HepG2 (cell line): ENCODE measurements around the gene GCNT3. TPM values are rescaled to one million over a fixed set of nuclear protein-coding genes. Genes with fewer than 3 reads are reported as not detected.

Source experiments
- ATAC-seq: fragments of 200-7000 bp; cut with Tn5 transposase; 3 replicates; pipeline ENCODE4 v1.9.1; 2020; ENCODE audit warnings: mild to moderate bottlenecking, moderate library complexity
- BruUV-seq: library from RNA; stranded (reverse); fragments of 400-500 nt; replicated peaks from 2 replicates; lab custom pipeline; 2021; lab: Mats Ljungman, UMichigan
- CTCF ChIA-PET: fragments of 300-600 bp; formaldehyde crosslinking; extraction: SDS; loops from one replicate; lab custom pipeline; 2021; ENCODE audit warnings: low total read pairs, inconsistent platforms, low intra/inter-chr PET ratio; lab: Yijun Ruan, JAX
- POLR2A ChIA-PET: fragments of 350-600 bp; sonication (Branson Sonifier 250); formaldehyde crosslinking; loops from one replicate; lab custom pipeline; 2020; ENCODE audit warnings: antibody characterized with exemption, inconsistent platforms; lab: Yijun Ruan, JAX
- DNase-seq: peaks from one replicate; pipeline ENCODE4 v3.0.0-alpha.2; 2015; ENCODE audit warnings: low spot score
- FAIRE-seq: peaks from 3 replicates; lab custom pipeline; 2011; peaks lifted over from hg19 to GRCh38; lab: Jason Lieb, UNC
- H2AFZ ChIP-seq: one replicate; pipeline ENCODE4 v1.6.1; 2011; ENCODE audit warnings: low read length, inconsistent platforms
- H3K27ac ChIP-seq: fragments of 300-600 bp; 3 replicates; pipeline ENCODE4 v1.8.0; 2011; ENCODE audit warnings: mixed run types, mild to moderate bottlenecking, mixed read lengths, low read length, inconsistent platforms; ENCODE audit not compliant: insufficient read depth; ENCODE audit errors: extremely low read length
- H3K27me3 ChIP-seq, 2 experiments: fragments of 200-600 bp in 1 of 2; 2 replicates in 1 of 2; 3 replicates in 1 of 2; pipeline versions ENCODE4 v1.6.0 to v1.8.0; 2011; ENCODE audit warnings: low read length in 2 of 2, mild to moderate bottlenecking in 2 of 2, moderate library complexity in 2 of 2, inconsistent platforms in 1 of 2; ENCODE audit not compliant: insufficient read depth in 2 of 2, control insufficient read depth in 1 of 2
- H3K36me3 ChIP-seq, 2 experiments: fragments of 200-600 bp in 1 of 2; replicated peaks in 1 of 2; 2 replicates in 1 of 2; 3 replicates in 1 of 2; pipeline versions ENCODE4 v1.5.1 to v1.8.0; 2011; ENCODE audit warnings: low read length in 2 of 2, inconsistent platforms in 1 of 2; ENCODE audit not compliant: insufficient read depth in 2 of 2, control insufficient read depth in 1 of 2
- H3K4me1 ChIP-seq: 2 replicates; pipeline ENCODE4 v1.5.1; 2012; ENCODE audit warnings: low read length, inconsistent platforms; ENCODE audit not compliant: insufficient read depth
- H3K4me2 ChIP-seq: 2 replicates; pipeline ENCODE4 v1.6.0; 2011; ENCODE audit warnings: low read depth, low read length, inconsistent platforms
- H3K4me3 ChIP-seq, 3 experiments: fragments of 200-600 bp in 1 of 3; sonication (generic), shearing (Covaris generic) in 1 of 3; replicated peaks in 1 of 3; 2 replicates each; pipeline ENCODE4 v1.5.1; 2011 to 2016; ENCODE audit warnings: low read length in 3 of 3, inconsistent platforms in 2 of 3, low read depth in 2 of 3, mild to moderate bottlenecking in 2 of 3, control low read depth in 1 of 3, mixed read lengths in 1 of 3; ENCODE audit not compliant: insufficient read depth in 1 of 3
- H3K79me2 ChIP-seq: one replicate; pipeline ENCODE4 v1.6.1; 2011; ENCODE audit warnings: low read length, inconsistent platforms; ENCODE audit not compliant: insufficient read depth
- H3K9ac ChIP-seq: 2 replicates; pipeline ENCODE4 v1.6.0; 2011; ENCODE audit warnings: mild to moderate bottlenecking, low read depth, low read length, inconsistent platforms; ENCODE audit not compliant: insufficient read depth
- H3K9me3 ChIP-seq: 2 replicates; pipeline ENCODE4 v1.5.1; 2012; ENCODE audit warnings: mild to moderate bottlenecking, low read length
- H4K20me1 ChIP-seq: 2 replicates; pipeline ENCODE4 v1.6.0; 2011; ENCODE audit warnings: inconsistent platforms, mild to moderate bottlenecking, low read length, moderate library complexity; ENCODE audit not compliant: insufficient read depth
- ARHGAP35 ChIP-seq: sonication (generic); formaldehyde crosslinking; IDR thresholded peaks from 2 replicates; pipeline ENCODE4 v1.9.0; 2022; ENCODE audit warnings: mild to moderate bottlenecking, inconsistent platforms, moderate library complexity, missing genetic modification reagents, borderline replicate concordance
- CC2D1A ChIP-seq: sonication (generic); formaldehyde crosslinking; IDR thresholded peaks from 2 replicates; pipeline ENCODE4 v1.8.1; 2023; ENCODE audit warnings: mild to moderate bottlenecking, missing genetic modification reagents
- ERF ChIP-seq: IDR thresholded peaks from 2 replicates; pipeline ENCODE4 v1.6.1; 2018; ENCODE audit warnings: missing biosample characterization, missing genetic modification reagents
- KDM5B ChIP-seq: sonication (generic); formaldehyde crosslinking; IDR thresholded peaks from 2 replicates; pipeline ENCODE4 v1.4.0; 2020; ENCODE audit warnings: missing genetic modification reagents, mild to moderate bottlenecking, borderline replicate concordance
- REPIN1 ChIP-seq: sonication (generic); formaldehyde crosslinking; IDR thresholded peaks from 2 replicates; pipeline ENCODE4 v1.8.0; 2022; ENCODE audit warnings: missing genetic modification reagents, low read depth, mild to moderate bottlenecking, borderline replicate concordance
- SMARCC2 ChIP-seq: fragments of 450-650 bp; IDR thresholded peaks from 2 replicates; pipeline ENCODE4 v1.6.1; 2017; ENCODE audit warnings: antibody characterized with exemption, mild to moderate bottlenecking
- SRSF1 ChIP-seq: fragments of 200-400 bp; formaldehyde crosslinking; optimal IDR thresholded peaks from 2 replicates; pipeline ENCODE3; 2017; ENCODE audit warnings: mild to moderate bottlenecking, low read depth, low read length, moderate library complexity
- TOE1 ChIP-seq: sonication (generic); formaldehyde crosslinking; IDR thresholded peaks from 2 replicates; pipeline ENCODE4 v1.4.0; 2020; ENCODE audit warnings: mild to moderate bottlenecking, missing genetic modification reagents
- ZFP82 ChIP-seq: sonication (generic); formaldehyde crosslinking; IDR thresholded peaks from 2 replicates; pipeline ENCODE4 v1.5.1; 2020; ENCODE audit warnings: mild to moderate bottlenecking, missing genetic modification reagents, borderline replicate concordance
- ZMYM4 ChIP-seq: sonication (generic); formaldehyde crosslinking; IDR thresholded peaks from 2 replicates; pipeline ENCODE4 v1.8.1; 2023; ENCODE audit warnings: mild to moderate bottlenecking, missing genetic modification reagents
- ZNF256 ChIP-seq: sonication (generic); formaldehyde crosslinking; conservative IDR thresholded peaks from 2 replicates; pipeline ENCODE4 v1.4.0; 2020; ENCODE audit warnings: missing genetic modification reagents
- ZNF782 ChIP-seq: sonication (generic); formaldehyde crosslinking; IDR thresholded peaks from 2 replicates; pipeline ENCODE4 v1.4.0; 2020; ENCODE audit warnings: missing genetic modification reagents, mild to moderate bottlenecking, borderline replicate concordance
- WGBS: methylation state at CpG from one replicate; pipeline ENCODE4 v1.1.6; 2017; ENCODE audit warnings: low lambda C conversion rate; 5-methylcytosine and 5-hydroxymethylcytosine counted together
- in situ Hi-C: cut with HindIII; loops from 2 replicates; pipeline ENCODE4 v1.10.0; 2017; ENCODE audit warnings: low pct_unique_long_range_greater_than_20kb; ENCODE audit not compliant: extremely low pct_ligation_motif_present
- intact Hi-C: fragments of 100-400 bp; cut with micrococcal nuclease; formaldehyde crosslinking; loops from one replicate; pipeline ENCODE4 v1.10.0; 2022; ENCODE audit not compliant: unreplicated experiment
- polyA plus RNA-seq, 8 experiments: library from polyadenylated mRNA; depleted of rRNA in 3 of 8; stranded (reverse) in 7 of 8; unstranded in 1 of 8; fragments of >200 nt; fragmentation: Illumina TruSeq in 4 of 8; extraction: Trizol in 4 of 8; gene quantifications; 2 replicates each; pipeline versions ENCODE4 v1.2.1 to v1.2.3, GENCODE V29; 2011 to 2016; ENCODE audit warnings: low read depth in 4 of 8, missing spikeins in 1 of 8, mixed read lengths in 1 of 8; ENCODE audit not compliant: insufficient read depth in 1 of 8
- total RNA-seq, 5 experiments: library from RNA; depleted of rRNA; stranded (reverse); fragments of >200 nt; fragmentation: Illumina TruSeq; extraction: Trizol; gene quantifications; 2 replicates each; pipeline ENCODE4 v1.2.3, GENCODE V29; 2016; ENCODE audit warnings: low read depth in 1 of 5
- TF ChIP-seq, protein P1 (sequence below): sonication (generic); formaldehyde crosslinking; IDR thresholded peaks from 2 replicates; pipeline ENCODE4 v1.5.0; 2020; ENCODE audit warnings: missing genetic modification reagents
- TF ChIP-seq, protein P2 (sequence below): sonication (generic); formaldehyde crosslinking; IDR thresholded peaks from 2 replicates; pipeline ENCODE4 v1.4.0; 2020; ENCODE audit warnings: missing genetic modification reagents
- TF ChIP-seq, protein P3 (sequence below): sonication (generic); formaldehyde crosslinking; IDR thresholded peaks from 2 replicates; pipeline ENCODE4 v1.4.0; 2020; ENCODE audit warnings: low read depth, missing genetic modification reagents

The GCNT3 gene
- total and polyA plus RNA-seq, 2 of the 13 experiments (the other 11 are each of a cell fraction or from before 2014, with no cell fraction given), result 6.8 to 9.8 TPM

DNA sequence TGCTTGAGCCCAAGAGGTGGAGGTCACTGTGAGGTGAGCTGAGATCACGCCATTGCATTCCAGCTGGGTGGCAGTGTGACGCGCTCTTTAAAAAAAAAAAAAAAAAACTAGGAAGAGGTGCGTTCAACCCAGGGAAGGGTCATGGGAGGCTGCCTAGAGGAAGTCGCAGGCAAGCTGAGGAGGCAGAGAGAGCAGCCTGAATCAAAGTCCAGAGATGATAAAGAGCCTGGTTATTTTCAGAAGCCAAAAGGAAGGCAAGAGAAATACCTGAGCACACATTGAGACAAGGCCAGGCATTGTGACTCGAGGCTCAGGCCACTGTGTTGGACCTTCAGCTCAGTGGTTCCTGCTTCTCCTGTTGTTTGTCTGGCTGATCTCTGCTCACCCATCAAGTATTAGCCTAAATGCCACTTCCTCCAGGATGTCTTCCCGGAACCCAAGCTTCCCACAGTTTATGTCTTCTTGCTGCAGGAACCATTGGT lies 16.1 kb upstream of the GCNT3 start:
- intact Hi-C loops (no loop called here), in situ Hi-C loops (no loop called here)
- peak overlapping the region in 2 of 3 experiments; percentile 10 to 49; a peak in 2 of 6 replicates for H3K4me3 ChIP-seq
- no peaks in the 10 kb centered on the region for H4K20me1 ChIP-seq
- H3K9ac ChIP-seq, result peak overlapping the region; percentile 42
- ATAC-seq (peak; percentile 78), FAIRE-seq (peak; percentile 93), DNase-seq (peak; percentile 84)
- H3K9me3 ChIP-seq, result no peaks in the 10 kb centered on the region
- H3K4me2 ChIP-seq, result peak overlapping the region; percentile 65
- no peak overlapping the region for H2AFZ ChIP-seq
- POLR2A ChIA-PET, result interaction anchor here (0.8 to 4.6 kb wide), 6 partner anchors 14 to 94 kb away, joined by 4 to 43 read pairs (median 7); partner anchors contain the start of genes BNIP2, GCNT3 and GTF2A2
- BruUV-seq, result no TSS peak
- CTCF ChIA-PET, result no interaction called here
- H3K36me3 ChIP-seq, result no peaks in the 10 kb centered on the region
- peak overlapping the region; percentile 56 for H3K27ac ChIP-seq
- no peaks in the 10 kb centered on the region for H3K27me3 ChIP-seq
- 0% methylated on average over 7 of the region's 7 CpGs for WGBS
- peaks cover 47% of the 10 kb centered on the region for H3K4me1 ChIP-seq
- no peaks in the 10 kb centered on the region for H3K79me2 ChIP-seq
- TF ChIP-seq SMARCC2 (no peak), ZFP82 (CRISPR knock-in tag) (no peak), CC2D1A (CRISPR knock-in tag) (no peak), ZMYM4 (CRISPR knock-in tag) (no peak), ARHGAP35 (CRISPR knock-in tag) (no peak), SRSF1 (no peak), TOE1 (CRISPR knock-in tag) (no peak), REPIN1 (CRISPR knock-in tag) (no peak), ZNF256 (CRISPR knock-in tag) (no peak), KDM5B (CRISPR knock-in tag) (no peak), ZNF782 (CRISPR knock-in tag) (no peak), ERF (CRISPR knock-in tag) (no peak)
- TF ChIP-seq, protein P1, sequence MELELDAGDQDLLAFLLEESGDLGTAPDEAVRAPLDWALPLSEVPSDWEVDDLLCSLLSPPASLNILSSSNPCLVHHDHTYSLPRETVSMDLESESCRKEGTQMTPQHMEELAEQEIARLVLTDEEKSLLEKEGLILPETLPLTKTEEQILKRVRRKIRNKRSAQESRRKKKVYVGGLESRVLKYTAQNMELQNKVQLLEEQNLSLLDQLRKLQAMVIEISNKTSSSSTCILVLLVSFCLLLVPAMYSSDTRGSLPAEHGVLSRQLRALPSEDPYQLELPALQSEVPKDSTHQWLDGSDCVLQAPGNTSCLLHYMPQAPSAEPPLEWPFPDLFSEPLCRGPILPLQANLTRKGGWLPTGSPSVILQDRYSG (CRISPR knock-in tag), result no peak
- TF ChIP-seq, protein P2, sequence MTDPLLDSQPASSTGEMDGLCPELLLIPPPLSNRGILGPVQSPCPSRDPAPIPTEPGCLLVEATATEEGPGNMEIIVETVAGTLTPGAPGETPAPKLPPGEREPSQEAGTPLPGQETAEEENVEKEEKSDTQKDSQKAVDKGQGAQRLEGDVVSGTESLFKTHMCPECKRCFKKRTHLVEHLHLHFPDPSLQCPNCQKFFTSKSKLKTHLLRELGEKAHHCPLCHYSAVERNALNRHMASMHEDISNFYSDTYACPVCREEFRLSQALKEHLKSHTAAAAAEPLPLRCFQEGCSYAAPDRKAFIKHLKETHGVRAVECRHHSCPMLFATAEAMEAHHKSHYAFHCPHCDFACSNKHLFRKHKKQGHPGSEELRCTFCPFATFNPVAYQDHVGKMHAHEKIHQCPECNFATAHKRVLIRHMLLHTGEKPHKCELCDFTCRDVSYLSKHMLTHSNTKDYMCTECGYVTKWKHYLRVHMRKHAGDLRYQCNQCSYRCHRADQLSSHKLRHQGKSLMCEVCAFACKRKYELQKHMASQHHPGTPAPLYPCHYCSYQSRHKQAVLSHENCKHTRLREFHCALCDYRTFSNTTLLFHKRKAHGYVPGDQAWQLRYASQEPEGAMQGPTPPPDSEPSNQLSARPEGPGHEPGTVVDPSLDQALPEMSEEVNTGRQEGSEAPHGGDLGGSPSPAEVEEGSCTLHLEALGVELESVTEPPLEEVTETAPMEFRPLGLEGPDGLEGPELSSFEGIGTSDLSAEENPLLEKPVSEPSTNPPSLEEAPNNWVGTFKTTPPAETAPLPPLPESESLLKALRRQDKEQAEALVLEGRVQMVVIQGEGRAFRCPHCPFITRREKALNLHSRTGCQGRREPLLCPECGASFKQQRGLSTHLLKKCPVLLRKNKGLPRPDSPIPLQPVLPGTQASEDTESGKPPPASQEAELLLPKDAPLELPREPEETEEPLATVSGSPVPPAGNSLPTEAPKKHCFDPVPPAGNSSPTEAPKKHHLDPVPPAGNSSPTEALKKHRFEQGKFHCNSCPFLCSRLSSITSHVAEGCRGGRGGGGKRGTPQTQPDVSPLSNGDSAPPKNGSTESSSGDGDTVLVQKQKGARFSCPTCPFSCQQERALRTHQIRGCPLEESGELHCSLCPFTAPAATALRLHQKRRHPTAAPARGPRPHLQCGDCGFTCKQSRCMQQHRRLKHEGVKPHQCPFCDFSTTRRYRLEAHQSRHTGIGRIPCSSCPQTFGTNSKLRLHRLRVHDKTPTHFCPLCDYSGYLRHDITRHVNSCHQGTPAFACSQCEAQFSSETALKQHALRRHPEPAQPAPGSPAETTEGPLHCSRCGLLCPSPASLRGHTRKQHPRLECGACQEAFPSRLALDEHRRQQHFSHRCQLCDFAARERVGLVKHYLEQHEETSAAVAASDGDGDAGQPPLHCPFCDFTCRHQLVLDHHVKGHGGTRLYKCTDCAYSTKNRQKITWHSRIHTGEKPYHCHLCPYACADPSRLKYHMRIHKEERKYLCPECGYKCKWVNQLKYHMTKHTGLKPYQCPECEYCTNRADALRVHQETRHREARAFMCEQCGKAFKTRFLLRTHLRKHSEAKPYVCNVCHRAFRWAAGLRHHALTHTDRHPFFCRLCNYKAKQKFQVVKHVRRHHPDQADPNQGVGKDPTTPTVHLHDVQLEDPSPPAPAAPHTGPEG (CRISPR knock-in tag), result no peak
- TF ChIP-seq, protein P3, sequence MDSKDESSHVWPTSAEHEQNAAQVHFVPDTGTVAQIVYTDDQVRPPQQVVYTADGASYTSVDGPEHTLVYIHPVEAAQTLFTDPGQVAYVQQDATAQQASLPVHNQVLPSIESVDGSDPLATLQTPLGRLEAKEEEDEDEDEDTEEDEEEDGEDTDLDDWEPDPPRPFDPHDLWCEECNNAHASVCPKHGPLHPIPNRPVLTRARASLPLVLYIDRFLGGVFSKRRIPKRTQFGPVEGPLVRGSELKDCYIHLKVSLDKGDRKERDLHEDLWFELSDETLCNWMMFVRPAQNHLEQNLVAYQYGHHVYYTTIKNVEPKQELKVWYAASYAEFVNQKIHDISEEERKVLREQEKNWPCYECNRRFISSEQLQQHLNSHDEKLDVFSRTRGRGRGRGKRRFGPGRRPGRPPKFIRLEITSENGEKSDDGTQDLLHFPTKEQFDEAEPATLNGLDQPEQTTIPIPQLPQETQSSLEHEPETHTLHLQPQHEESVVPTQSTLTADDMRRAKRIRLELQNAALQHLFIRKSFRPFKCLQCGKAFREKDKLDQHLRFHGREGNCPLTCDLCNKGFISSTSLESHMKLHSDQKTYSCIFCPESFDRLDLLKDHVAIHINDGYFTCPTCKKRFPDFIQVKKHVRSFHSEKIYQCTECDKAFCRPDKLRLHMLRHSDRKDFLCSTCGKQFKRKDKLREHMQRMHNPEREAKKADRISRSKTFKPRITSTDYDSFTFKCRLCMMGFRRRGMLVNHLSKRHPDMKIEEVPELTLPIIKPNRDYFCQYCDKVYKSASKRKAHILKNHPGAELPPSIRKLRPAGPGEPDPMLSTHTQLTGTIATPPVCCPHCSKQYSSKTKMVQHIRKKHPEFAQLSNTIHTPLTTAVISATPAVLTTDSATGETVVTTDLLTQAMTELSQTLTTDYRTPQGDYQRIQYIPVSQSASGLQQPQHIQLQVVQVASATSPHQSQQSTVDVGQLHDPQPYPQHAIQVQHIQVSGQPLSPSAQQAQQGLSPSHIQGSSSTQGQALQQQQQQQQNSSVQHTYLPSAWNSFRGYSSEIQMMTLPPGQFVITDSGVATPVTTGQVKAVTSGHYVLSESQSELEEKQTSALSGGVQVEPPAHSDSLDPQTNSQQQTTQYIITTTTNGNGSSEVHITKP (CRISPR knock-in tag), result no peak
